Progenitor cell of endocrine pancreas (in vitro differentiated cells): Measurements from ENCODE around the gene LSM3. TPM values are rescaled to one million over a fixed set of nuclear protein-coding genes. Genes with fewer than 3 reads are reported as not detected.

ENCODE experiments used
- DNase-seq: peaks from one replicate; pipeline ENCODE4 v3.0.0; 2021; ENCODE audit warnings: low spot score; ENCODE audit not compliant: unreplicated experiment
- H3K27ac Mint-ChIP-seq: 2 replicates; pipeline ENCODE4 v1.8.0; 2021; ENCODE audit warnings: mild to moderate bottlenecking, moderate library complexity, mixed read lengths
- H3K27me3 Mint-ChIP-seq: 2 replicates; pipeline ENCODE4 v1.8.0; 2021; ENCODE audit warnings: mixed read lengths
- H3K36me3 Mint-ChIP-seq: 2 replicates; pipeline ENCODE4 v1.8.0; 2022; ENCODE audit warnings: mixed read lengths; ENCODE audit not compliant: insufficient read depth
- H3K4me1 Mint-ChIP-seq: 2 replicates; pipeline ENCODE4 v1.8.0; 2021; ENCODE audit warnings: low read depth, mixed read lengths
- H3K4me3 Mint-ChIP-seq: 2 replicates; pipeline ENCODE4 v1.8.0; 2021; ENCODE audit warnings: low read depth, mild to moderate bottlenecking, moderate library complexity, mixed read lengths
- H3K9me3 Mint-ChIP-seq: 2 replicates; pipeline ENCODE4 v1.8.0; 2021; ENCODE audit warnings: low read depth, mixed read lengths
- total RNA-seq: library from RNA; stranded (reverse); gene quantifications from 2 replicates; pipeline ENCODE4 v1.2.1, GENCODE V29; 2021
- TF ChIP-seq, protein P1 (sequence below): fragments of 200-600 bp; sonication (generic); IDR thresholded peaks from one replicate; pipeline ENCODE4 v1.5.0; 2021; ENCODE audit warnings: antibody characterized with exemption, mild to moderate bottlenecking; ENCODE audit not compliant: unreplicated experiment

The LSM3 gene
- total RNA-seq, 1 donor from 2014 or later = 13.2 TPM

- Mint-ChIP-seq H3K27ac (no peak overlapping the region), H3K4me1 (peaks cover 10% of the 10 kb centered on the region), H3K9me3 (peaks cover 4% of the 10 kb centered on the region), H3K4me3 (no peak overlapping the region), H3K27me3 (peaks cover 33% of the 10 kb centered on the region), H3K36me3 (no peaks in the 10 kb centered on the region)
- DNase-seq = no peak
- TF ChIP-seq, protein P1, sequence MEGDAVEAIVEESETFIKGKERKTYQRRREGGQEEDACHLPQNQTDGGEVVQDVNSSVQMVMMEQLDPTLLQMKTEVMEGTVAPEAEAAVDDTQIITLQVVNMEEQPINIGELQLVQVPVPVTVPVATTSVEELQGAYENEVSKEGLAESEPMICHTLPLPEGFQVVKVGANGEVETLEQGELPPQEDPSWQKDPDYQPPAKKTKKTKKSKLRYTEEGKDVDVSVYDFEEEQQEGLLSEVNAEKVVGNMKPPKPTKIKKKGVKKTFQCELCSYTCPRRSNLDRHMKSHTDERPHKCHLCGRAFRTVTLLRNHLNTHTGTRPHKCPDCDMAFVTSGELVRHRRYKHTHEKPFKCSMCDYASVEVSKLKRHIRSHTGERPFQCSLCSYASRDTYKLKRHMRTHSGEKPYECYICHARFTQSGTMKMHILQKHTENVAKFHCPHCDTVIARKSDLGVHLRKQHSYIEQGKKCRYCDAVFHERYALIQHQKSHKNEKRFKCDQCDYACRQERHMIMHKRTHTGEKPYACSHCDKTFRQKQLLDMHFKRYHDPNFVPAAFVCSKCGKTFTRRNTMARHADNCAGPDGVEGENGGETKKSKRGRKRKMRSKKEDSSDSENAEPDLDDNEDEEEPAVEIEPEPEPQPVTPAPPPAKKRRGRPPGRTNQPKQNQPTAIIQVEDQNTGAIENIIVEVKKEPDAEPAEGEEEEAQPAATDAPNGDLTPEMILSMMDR = no peak
Measured at GRCh38 chr3:14234251-14235002, 55.8 kb downstream of the LSM3 start.

DNA sequence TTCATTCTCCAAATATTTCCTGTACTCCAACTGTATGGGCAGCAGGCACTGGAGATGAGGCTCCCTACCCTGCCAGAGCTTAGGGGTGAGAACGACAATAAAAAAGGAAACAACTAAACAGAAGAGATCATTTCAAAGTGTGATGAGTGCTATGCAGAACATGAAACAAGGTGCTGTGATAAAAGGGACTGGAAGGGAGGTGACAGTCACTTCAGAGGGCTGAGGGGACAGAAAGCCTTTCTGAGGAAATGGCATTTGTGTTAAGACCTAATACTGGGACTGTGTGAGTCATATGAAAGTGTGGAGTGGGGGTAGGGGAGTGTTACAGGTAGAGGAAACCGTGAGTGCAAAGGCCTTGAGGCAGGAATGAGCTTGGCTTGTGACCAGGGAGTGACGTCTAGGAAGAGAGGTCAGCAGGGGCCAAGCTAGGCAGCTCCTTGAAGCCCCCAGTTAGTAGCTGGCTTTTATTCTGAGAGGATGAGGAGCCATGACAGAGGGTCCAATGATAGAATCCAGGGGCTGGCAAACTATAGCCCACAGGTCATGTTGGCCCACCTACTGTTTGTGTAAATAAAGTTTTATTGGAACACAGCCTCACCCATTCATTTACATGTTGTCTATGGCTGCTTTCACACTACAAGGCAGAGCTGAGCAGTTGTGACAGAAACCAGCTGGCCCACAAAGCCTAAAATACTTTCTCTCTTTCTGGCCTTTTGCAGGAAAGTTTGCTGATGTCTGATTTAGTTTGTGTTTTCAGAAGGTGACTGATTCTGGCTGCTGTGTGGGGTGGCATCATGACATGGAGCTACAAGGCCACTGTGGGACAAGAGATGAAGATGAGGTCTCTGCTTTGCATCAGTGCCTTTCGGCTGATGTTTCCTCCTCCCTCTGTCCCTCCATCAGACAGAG lies 56.6 kb downstream of the LSM3 start:
- TF ChIP-seq, protein P1 = no peak
- no peak for DNase-seq
- peaks cover 5% of the 10 kb centered on the region for H3K4me1 Mint-ChIP-seq
- H3K27ac Mint-ChIP-seq = no peak overlapping the region
- H3K9me3 Mint-ChIP-seq = peaks cover 4% of the 10 kb centered on the region
- no peak overlapping the region for H3K4me3 Mint-ChIP-seq
- no peaks in the 10 kb centered on the region for H3K36me3 Mint-ChIP-seq
- peaks cover 33% of the 10 kb centered on the region for H3K27me3 Mint-ChIP-seq

DNA sequence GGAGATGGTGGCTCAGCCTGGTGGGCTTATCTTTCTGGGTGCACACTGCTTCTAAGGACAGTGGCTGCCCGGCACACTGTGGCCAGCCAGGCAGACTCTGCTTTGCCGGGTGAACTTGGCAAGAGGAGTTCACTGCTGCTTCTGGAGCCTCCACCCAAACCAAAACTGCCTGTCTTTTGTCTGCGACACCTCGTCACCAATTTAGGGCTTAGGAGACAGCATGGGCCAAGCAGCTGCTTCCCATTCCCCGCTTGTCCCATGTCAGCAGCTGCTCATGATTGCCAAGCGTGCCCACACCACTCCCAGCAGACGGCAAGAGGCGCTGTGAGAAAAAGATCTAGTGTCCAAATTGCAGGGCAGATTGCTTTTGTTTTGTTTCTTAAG lies 57.3 kb downstream of the LSM3 start:
- H3K36me3 Mint-ChIP-seq = no peaks in the 10 kb centered on the region
- no peak overlapping the region for H3K4me3 Mint-ChIP-seq
- H3K4me1 Mint-ChIP-seq = peaks cover 3% of the 10 kb centered on the region
- no peak for DNase-seq
- TF ChIP-seq, protein P1 = no peak
- peaks cover 4% of the 10 kb centered on the region for H3K9me3 Mint-ChIP-seq
- H3K27ac Mint-ChIP-seq = no peak overlapping the region
- H3K27me3 Mint-ChIP-seq = peaks cover 33% of the 10 kb centered on the region

DNA sequence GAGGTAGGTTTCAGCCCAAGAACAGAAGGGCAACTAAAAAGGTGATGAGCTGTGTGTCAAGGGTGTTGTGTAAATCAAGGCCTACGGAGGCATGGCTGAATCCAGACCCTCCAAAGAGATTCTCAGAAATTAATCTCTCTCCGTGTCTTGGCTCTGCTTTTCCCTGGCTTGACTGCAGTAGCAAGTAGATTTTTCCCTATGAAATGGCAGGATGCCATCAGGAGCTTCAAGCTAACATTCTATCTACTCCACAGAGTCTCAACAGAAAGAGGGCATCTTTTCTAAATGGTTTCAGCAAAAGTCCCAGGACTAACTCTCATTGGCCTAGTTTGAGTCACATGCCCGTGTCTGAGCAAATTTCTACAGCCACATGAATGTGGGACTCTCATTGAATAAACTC lies 58.3 kb downstream of the LSM3 start:
- H3K4me1 Mint-ChIP-seq = peaks cover 2% of the 10 kb centered on the region
- H3K36me3 Mint-ChIP-seq = no peaks in the 10 kb centered on the region
- H3K27ac Mint-ChIP-seq = no peak overlapping the region
- peaks cover 4% of the 10 kb centered on the region for H3K9me3 Mint-ChIP-seq
- H3K27me3 Mint-ChIP-seq = peaks cover 25% of the 10 kb centered on the region
- H3K4me3 Mint-ChIP-seq = no peak overlapping the region
- TF ChIP-seq, protein P1 = no peak
- no peak for DNase-seq

DNA sequence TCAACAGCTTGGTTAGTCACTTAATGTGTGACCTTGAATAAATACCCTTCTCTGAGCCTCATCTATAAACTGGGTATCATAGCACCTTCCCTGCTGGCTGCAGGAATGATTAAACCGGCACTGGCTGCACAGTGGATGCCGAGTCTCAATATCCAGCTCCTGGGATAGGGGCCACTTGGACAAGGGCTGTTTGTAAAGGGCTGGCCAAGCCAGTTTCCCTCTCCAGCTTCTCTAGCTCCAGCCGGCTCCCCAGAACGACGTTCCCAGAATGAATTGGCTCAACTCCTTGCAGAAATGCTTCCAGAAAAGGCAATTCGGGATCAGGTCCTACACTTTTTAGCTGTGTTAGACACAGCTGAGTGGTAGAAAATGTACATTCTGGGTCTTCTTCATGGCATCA lies 58.8 kb downstream of the LSM3 start:
- Mint-ChIP-seq H3K4me1 (no peaks in the 10 kb centered on the region), H3K27me3 (peaks cover 20% of the 10 kb centered on the region), H3K36me3 (no peaks in the 10 kb centered on the region), H3K27ac (no peak overlapping the region), H3K4me3 (no peak overlapping the region), H3K9me3 (peaks cover 4% of the 10 kb centered on the region)
- TF ChIP-seq, protein P1 = no peak
- no peak for DNase-seq
